KMS-11 (cell line): ENCODE results near the gene ZNF780A.

Experiments
- H2AFZ ChIP-seq: fragments of 200-600 bp; sonication (generic); 2 replicates; pipeline ENCODE4 v1.6.1; 2016; ENCODE audit warnings: antibody characterized with exemption, mixed run types, low read depth
- H3K27ac ChIP-seq: fragments of 200-600 bp; sonication (generic); 2 replicates; pipeline ENCODE4 v1.6.1; 2016; ENCODE audit warnings: mild to moderate bottlenecking, mixed run types
- H3K27me3 ChIP-seq: fragments of 200-600 bp; sonication (generic); 2 replicates; pipeline ENCODE4 v1.6.1; 2017; ENCODE audit warnings: mild to moderate bottlenecking, low read depth, mixed run types, moderate library complexity; ENCODE audit not compliant: insufficient read depth
- H3K36me3 ChIP-seq: fragments of 200-600 bp; sonication (generic); 2 replicates; pipeline ENCODE4 v1.6.1; 2017; ENCODE audit warnings: mild to moderate bottlenecking, mixed run types; ENCODE audit not compliant: insufficient read depth
- H3K4me1 ChIP-seq: fragments of 200-600 bp; sonication (generic); 2 replicates; pipeline ENCODE4 v1.6.1; 2016; ENCODE audit warnings: mild to moderate bottlenecking, low read depth, mixed run types; ENCODE audit not compliant: poor library complexity, severe bottlenecking
- H3K4me2 ChIP-seq: fragments of 200-600 bp; sonication (generic); 2 replicates; pipeline ENCODE4 v1.7.0; 2016; ENCODE audit warnings: mild to moderate bottlenecking, mixed run types
- H3K4me3 ChIP-seq: fragments of 200-600 bp; sonication (generic); IDR thresholded peaks from 2 replicates; pipeline ENCODE4 v1.6.1; 2017; ENCODE audit warnings: low read depth, low read length, mixed read lengths; ENCODE audit not compliant: insufficient read depth
- H3K79me2 ChIP-seq: fragments of 200-600 bp; sonication (generic); 2 replicates; pipeline ENCODE4 v1.6.1; 2016; ENCODE audit warnings: low read depth, mixed run types; ENCODE audit not compliant: insufficient read depth
- H3K9ac ChIP-seq: fragments of 200-600 bp; sonication (generic); 2 replicates; pipeline ENCODE4 v1.6.1; 2016; ENCODE audit warnings: mild to moderate bottlenecking, mixed run types
- H4K20me1 ChIP-seq: fragments of 200-600 bp; sonication (generic); 2 replicates; pipeline ENCODE4 v1.6.1; 2016; ENCODE audit warnings: mild to moderate bottlenecking, mixed run types; ENCODE audit not compliant: insufficient read depth
- TF ChIP-seq, protein P1 (sequence below): fragments of 200-600 bp; sonication (generic); conservative IDR thresholded peaks from 2 replicates; pipeline ENCODE4 v1.6.1; 2017; ENCODE audit warnings: low read depth, mild to moderate bottlenecking, antibody characterized with exemption, low read length, moderate library complexity, mixed read lengths

ZNF780A gene

DNA sequence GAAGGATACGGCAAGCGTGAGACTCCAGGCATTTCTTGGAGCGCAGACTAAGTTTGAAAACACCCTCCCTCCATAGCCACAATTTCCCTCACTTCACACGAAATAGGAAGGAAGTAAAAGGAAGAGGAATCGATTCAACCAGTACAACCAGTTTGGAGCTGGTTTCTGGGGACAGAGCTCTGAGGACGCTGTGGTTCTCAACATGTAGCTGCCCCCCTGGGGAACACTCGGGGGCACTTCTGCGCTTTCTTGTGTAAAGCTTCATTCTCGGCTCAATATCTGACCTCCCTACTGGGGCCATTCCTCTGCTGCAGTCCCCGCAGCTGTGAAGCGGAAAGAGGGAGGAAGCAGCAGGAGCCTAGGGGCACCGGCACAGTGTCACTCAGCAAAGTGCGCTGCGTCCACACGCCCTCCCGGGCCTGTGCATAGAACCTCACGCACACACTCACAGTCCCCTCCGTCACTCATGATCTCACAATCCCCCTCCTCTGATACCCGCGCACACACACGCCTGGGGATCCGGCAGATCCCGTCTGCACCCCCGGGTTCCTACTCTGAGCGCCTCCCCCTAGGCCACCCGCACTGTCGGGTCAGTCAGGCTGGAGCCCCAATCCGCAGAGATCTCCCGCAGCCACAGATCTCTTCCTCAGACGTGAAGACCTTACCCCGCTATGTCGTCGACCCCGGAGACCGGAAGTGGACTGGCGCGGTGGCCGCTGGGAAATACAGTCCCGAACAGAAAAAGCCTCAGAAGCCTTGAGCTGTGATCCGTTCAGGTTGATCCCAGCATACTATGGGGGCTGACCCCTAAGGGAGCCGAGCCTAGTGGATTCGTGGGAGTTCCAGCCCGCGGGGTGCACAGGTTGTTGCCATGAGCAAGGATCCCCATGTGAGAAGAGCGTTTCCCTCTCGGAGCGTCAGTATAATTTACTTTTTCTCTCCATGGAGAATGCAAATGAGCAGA, at the start of gene ZNF780A:
ZNF780A (minus strand) TSS at position 703 of the 964 bp plus-strand sequence. CDS start 6,190 bp downstream, outside the sequence.
- TF ChIP-seq, protein P1, sequence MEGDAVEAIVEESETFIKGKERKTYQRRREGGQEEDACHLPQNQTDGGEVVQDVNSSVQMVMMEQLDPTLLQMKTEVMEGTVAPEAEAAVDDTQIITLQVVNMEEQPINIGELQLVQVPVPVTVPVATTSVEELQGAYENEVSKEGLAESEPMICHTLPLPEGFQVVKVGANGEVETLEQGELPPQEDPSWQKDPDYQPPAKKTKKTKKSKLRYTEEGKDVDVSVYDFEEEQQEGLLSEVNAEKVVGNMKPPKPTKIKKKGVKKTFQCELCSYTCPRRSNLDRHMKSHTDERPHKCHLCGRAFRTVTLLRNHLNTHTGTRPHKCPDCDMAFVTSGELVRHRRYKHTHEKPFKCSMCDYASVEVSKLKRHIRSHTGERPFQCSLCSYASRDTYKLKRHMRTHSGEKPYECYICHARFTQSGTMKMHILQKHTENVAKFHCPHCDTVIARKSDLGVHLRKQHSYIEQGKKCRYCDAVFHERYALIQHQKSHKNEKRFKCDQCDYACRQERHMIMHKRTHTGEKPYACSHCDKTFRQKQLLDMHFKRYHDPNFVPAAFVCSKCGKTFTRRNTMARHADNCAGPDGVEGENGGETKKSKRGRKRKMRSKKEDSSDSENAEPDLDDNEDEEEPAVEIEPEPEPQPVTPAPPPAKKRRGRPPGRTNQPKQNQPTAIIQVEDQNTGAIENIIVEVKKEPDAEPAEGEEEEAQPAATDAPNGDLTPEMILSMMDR: no peak
- Histone ChIP-seq H3K4me3 (peak within 1 kb of the TSS; percentile 77), H3K27ac (peak within 1 kb of the TSS; percentile 76), H4K20me1 (no peaks in the 10 kb centered on the region), H3K9ac (peak within 1 kb of the TSS; percentile 79), H3K79me2 (peaks cover 31% of the 10 kb centered on the region; the same call in 1 of the 2 replicates), H3K36me3 (no peaks in the 10 kb centered on the region), H3K4me1 (peaks cover 42% of the 10 kb centered on the region), H2AFZ (peak within 1 kb of the TSS; percentile 91), H3K27me3 (no peaks in the 10 kb centered on the region), H3K4me2 (peak within 1 kb of the TSS; percentile 58)

GRCh38 chr19:40139533-40140287, 49.0 kb upstream of the ZNF780A start:
- TF ChIP-seq, protein P1: peak; percentile 87
- no peaks in the 10 kb centered on the region for H3K27me3 ChIP-seq
- H3K36me3 ChIP-seq: no peaks in the 10 kb centered on the region
- H2AFZ ChIP-seq: peak overlapping the region; percentile 19; the same call in 1 of the 2 replicates
- no peaks in the 10 kb centered on the region for H3K79me2 ChIP-seq
- H3K9ac ChIP-seq: no peak overlapping the region
- H3K4me2 ChIP-seq: no peak overlapping the region
- H3K4me1 ChIP-seq: peaks cover 31% of the 10 kb centered on the region
- no peak overlapping the region for H3K27ac ChIP-seq
- H4K20me1 ChIP-seq: no peaks in the 10 kb centered on the region
- H3K4me3 ChIP-seq: no peak overlapping the region

GRCh38 chr19:40136818-40137217, 46.1 kb upstream of the ZNF780A start:
- Histone ChIP-seq H3K4me2 (no peak overlapping the region), H2AFZ (no peak overlapping the region), H3K27me3 (no peaks in the 10 kb centered on the region), H3K36me3 (no peaks in the 10 kb centered on the region), H3K4me3 (no peak overlapping the region), H3K27ac (no peak overlapping the region), H4K20me1 (no peaks in the 10 kb centered on the region), H3K4me1 (peaks cover 8% of the 10 kb centered on the region), H3K9ac (no peak overlapping the region), H3K79me2 (no peaks in the 10 kb centered on the region)
- TF ChIP-seq, protein P1: no peak

DNA sequence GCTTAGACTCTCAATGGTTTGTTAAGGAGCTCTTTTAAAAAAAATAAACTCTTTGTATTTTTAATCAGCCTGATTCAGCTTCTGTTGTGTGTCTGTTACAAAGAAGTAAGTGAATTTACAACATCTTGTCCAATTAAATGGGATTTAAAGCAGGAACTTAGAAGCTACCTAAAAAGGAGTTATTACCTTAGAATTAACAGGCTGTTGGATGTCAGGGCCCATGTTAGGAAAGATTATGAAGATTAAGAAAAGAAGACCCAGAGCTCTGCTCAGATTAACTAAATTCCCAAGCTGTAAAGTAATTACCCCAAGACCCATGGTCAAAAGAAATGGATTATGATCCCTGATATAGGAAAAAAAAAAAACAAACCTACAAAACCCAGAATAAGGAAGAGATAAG, 44.1 kb upstream of the ZNF780A start:
- Histone ChIP-seq H3K4me2 (no peak overlapping the region), H3K4me3 (no peak overlapping the region), H3K9ac (no peak overlapping the region), H3K4me1 (peaks cover 5% of the 10 kb centered on the region), H3K27ac (no peak overlapping the region), H3K36me3 (no peaks in the 10 kb centered on the region), H3K79me2 (no peaks in the 10 kb centered on the region), H3K27me3 (no peaks in the 10 kb centered on the region), H2AFZ (no peak overlapping the region), H4K20me1 (no peaks in the 10 kb centered on the region)
- TF ChIP-seq, protein P1: no peak
